A549 treated with AZD2906 at 1 μM for 4 hours (cell line): ENCODE measurements around the gene GPR42. TPM values are rescaled to one million over a fixed set of nuclear protein-coding genes. Genes with fewer than 3 reads are reported as not detected.

ENCODE experiments used
- total RNA-seq: library from RNA; stranded (reverse); fragments of 200-300 nt; extraction: Qiagen RNA extraction; gene quantifications from 5 replicates; pipeline ENCODE4 v1.2.3, GENCODE V29; 2022

The GPR42 gene
- 0.03 TPM in 1 of 5 replicates, not detected in the others for total RNA-seq

GRCh38 chr19:35370722-35371121 is at the start of gene GPR42:
GPR42 (plus strand) TSS chr19:35371068; CDS start chr19:35371360, 292 bp downstream.

GRCh38 chr19:35328851-35329285 is 42.0 kb upstream of the GPR42 start, which contains the start of gene CD22:
CD22 (plus strand) TSS chr19:35329187; CDS start chr19:35332041, 2,854 bp downstream.

GRCh38 chr19:35347171-35347929 is 23.5 kb upstream of the GPR42 start, which contains the start of gene FFAR1:
FFAR1 (plus strand) TSS chr19:35347902; CDS start chr19:35351552, 3,650 bp downstream.

GRCh38 chr19:35357867-35358573 is 12.8 kb upstream of the GPR42 start, which contains the start of gene FFAR3:
FFAR3 (plus strand) TSS chr19:35358460; CDS start chr19:35358891, 431 bp downstream.

Other genes starting within 250 kb of the GPR42 start
- gene LGI4, start 236.0 kb upstream of the GPR42 start, total RNA-seq: 0.10 to 0.41 TPM (median 0.28 TPM) in 5 replicates
- 0.10 to 0.83 TPM (median 0.31 TPM) in 5 replicates for gene FXYD1, start 232.2 kb upstream of the GPR42 start, total RNA-seq
- gene FXYD7, start 227.8 kb upstream of the GPR42 start, total RNA-seq: 0.13 to 0.27 TPM (median 0.17 TPM) in 4 of 5 replicates, not detected in the other
- gene FXYD5, start 216.3 kb upstream of the GPR42 start, total RNA-seq: 179 to 222 TPM (median 213 TPM) in 5 replicates
- gene FAM187B, start 142.3 kb upstream of the GPR42 start, total RNA-seq: not detected in 5 replicates
- 8.1 to 11.4 TPM (median 9.9 TPM) in 5 replicates for gene LSR, start 122.1 kb upstream of the GPR42 start, total RNA-seq
- 111 to 164 TPM (median 154 TPM) in 5 replicates for gene USF2, start 102.1 kb upstream of the GPR42 start, total RNA-seq
- 0.03 to 0.25 TPM (median 0.10 TPM) in 4 of 5 replicates, not detected in the other for gene HAMP, start 88.5 kb upstream of the GPR42 start, total RNA-seq
- gene MAG, start 78.9 kb upstream of the GPR42 start, total RNA-seq: 0.03 to 0.10 TPM in 2 of 5 replicates, not detected in the others
- 0.71 to 1.6 TPM (median 0.89 TPM) in 5 replicates for gene CD22, start 41.9 kb upstream of the GPR42 start, total RNA-seq
- 0.02 to 0.06 TPM (median 0.03 TPM) in 4 of 5 replicates, not detected in the other for gene FFAR1, start 23.2 kb upstream of the GPR42 start, total RNA-seq
- gene FFAR3, start 12.6 kb upstream of the GPR42 start, total RNA-seq: 0.08 TPM in 1 of 5 replicates, not detected in the others
- 0.02 TPM in 1 of 5 replicates, not detected in the others for gene FFAR2, start 77.2 kb downstream of the GPR42 start, total RNA-seq
- not detected in 5 replicates for gene KRTDAP, start 119.4 kb downstream of the GPR42 start, total RNA-seq
- 34.4 to 41.4 TPM (median 35.8 TPM) in 5 replicates for gene DMKN, start 142.6 kb downstream of the GPR42 start, total RNA-seq
- 3.5 to 4.0 TPM (median 3.9 TPM) in 5 replicates for gene SBSN, start 157.2 kb downstream of the GPR42 start, total RNA-seq
- 0.08 to 0.14 TPM (median 0.10 TPM) in 5 replicates for gene GAPDHS, start 162.4 kb downstream of the GPR42 start, total RNA-seq
- gene TMEM147, start 174.6 kb downstream of the GPR42 start, total RNA-seq: 346 to 443 TPM (median 420 TPM) in 5 replicates
- 0.06 to 0.14 TPM (median 0.13 TPM) in 4 of 5 replicates, not detected in the other for gene ATP4A, start 192.6 kb downstream of the GPR42 start, total RNA-seq
- gene PMIS2, start 215.1 kb downstream of the GPR42 start, total RNA-seq: not detected in 5 replicates
- 11.1 to 17.3 TPM (median 14.6 TPM) in 5 replicates for gene HAUS5, start 241.7 kb downstream of the GPR42 start, total RNA-seq